ENCODE measurements around the gene ZHX3. TPM values are rescaled to one million over a fixed set of nuclear protein-coding genes. Genes with fewer than 3 reads are reported as not detected.

The ZHX3 gene
- polyA plus RNA-seq, 2 donors = 6.6 to 9.6 TPM

DNA sequence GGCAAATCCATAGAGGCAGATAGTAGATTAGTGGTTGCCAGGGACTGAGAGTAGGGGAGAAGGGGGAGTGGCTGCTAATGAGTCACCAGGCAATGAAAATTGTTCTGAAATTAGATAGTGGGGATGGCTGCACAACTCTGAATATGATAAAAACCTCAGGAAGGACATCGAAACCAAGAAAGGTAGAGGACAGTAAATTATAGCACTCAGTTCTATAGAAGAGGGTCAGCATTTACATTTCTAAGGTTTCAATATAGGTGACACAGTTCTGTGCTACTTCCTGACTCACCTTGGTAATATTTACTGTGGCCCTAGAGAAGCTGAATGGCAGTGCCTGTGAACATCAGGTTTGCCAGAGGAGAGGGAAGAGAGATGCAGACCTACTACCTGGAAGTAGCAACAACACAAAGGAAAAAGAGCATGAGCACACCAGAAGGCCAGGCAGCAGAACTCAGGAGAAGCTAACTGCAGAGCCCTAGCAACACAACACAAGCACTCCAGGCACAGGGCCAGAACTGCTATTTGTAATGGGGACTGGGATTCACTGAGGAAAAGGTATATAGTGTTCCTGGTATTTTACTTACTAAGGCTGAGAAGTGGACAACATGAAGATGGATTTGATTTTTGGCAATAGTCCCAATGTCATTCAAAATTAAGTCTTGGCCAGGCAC lies 104.2 kb downstream of the ZHX3 start:
- H3K27ac ChIP-seq (ENCODE audit: low read depth in 2 of 2, low read length in 1 of 2) = no peak overlapping the region
- H3K27me3 ChIP-seq (ENCODE audit: control insufficient read depth in 1 of 2, insufficient read depth in 2 of 2, low read length in 2 of 2) = no peaks in the 10 kb centered on the region
- H3K4me3 ChIP-seq (ENCODE audit: low read depth in 1 of 2, low read length in 2 of 2) = no peak overlapping the region
- H3K4me1 ChIP-seq (ENCODE audit: control insufficient read depth in 2 of 2, insufficient read depth in 2 of 2, low read length in 1 of 2) = no peaks in the 10 kb centered on the region
- H3K36me3 ChIP-seq (ENCODE audit: control insufficient read depth in 2 of 2, insufficient read depth in 2 of 2, low read length in 1 of 2) = no peaks in the 10 kb centered on the region
- H3K9me3 ChIP-seq (ENCODE audit: control insufficient read depth in 2 of 2, insufficient read depth in 1 of 2, low read depth in 1 of 2, low read length in 1 of 2) = no peaks in the 10 kb centered on the region
- 87 to 93% methylated on average over 1 of the region's 1 CpG for WGBS, 2 donors

DNA sequence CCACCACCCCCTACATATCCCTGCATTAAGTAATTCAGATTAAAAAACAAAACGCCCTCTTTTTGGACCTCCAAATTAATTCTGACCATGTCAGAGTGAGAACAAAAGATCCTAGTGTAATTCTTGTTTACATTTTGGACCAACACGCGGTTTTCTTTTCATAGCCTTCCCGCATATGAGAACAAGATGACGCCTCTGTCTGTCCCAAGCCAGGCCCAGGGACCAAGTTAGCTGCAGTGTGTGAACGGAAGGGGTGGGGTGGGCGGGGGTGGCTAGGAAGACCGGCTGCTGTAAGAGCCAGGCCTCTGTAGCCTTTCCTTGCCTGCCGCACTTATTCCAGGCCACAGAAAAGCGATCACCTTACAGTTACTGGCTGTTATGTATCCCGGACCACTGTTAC lies 112.2 kb downstream of the ZHX3 start:
- H3K36me3 ChIP-seq (ENCODE audit: control insufficient read depth in 2 of 2, insufficient read depth in 2 of 2, low read length in 1 of 2) = peaks cover 5 to 8% of the 10 kb centered on the region in 2 donors
- no peaks in the 10 kb centered on the region for H3K27me3 ChIP-seq (ENCODE audit: control insufficient read depth in 1 of 2, insufficient read depth in 2 of 2, low read length in 2 of 2)
- WGBS, 2 donors = 80 to 84% methylated on average over 11 of the region's 11 CpGs
- peak overlapping the region in 1 of 2 donors; percentile 21 for H3K27ac ChIP-seq (ENCODE audit: low read depth in 2 of 2, low read length in 1 of 2)
- H3K4me3 ChIP-seq (ENCODE audit: low read depth in 1 of 2, low read length in 2 of 2) = no peak overlapping the region
- H3K4me1 ChIP-seq (ENCODE audit: control insufficient read depth in 2 of 2, insufficient read depth in 2 of 2, low read length in 1 of 2) = peaks cover 0 to 2% of the 10 kb centered on the region in 2 donors
- H3K9me3 ChIP-seq (ENCODE audit: control insufficient read depth in 2 of 2, insufficient read depth in 1 of 2, low read depth in 1 of 2, low read length in 1 of 2) = no peaks in the 10 kb centered on the region

DNA sequence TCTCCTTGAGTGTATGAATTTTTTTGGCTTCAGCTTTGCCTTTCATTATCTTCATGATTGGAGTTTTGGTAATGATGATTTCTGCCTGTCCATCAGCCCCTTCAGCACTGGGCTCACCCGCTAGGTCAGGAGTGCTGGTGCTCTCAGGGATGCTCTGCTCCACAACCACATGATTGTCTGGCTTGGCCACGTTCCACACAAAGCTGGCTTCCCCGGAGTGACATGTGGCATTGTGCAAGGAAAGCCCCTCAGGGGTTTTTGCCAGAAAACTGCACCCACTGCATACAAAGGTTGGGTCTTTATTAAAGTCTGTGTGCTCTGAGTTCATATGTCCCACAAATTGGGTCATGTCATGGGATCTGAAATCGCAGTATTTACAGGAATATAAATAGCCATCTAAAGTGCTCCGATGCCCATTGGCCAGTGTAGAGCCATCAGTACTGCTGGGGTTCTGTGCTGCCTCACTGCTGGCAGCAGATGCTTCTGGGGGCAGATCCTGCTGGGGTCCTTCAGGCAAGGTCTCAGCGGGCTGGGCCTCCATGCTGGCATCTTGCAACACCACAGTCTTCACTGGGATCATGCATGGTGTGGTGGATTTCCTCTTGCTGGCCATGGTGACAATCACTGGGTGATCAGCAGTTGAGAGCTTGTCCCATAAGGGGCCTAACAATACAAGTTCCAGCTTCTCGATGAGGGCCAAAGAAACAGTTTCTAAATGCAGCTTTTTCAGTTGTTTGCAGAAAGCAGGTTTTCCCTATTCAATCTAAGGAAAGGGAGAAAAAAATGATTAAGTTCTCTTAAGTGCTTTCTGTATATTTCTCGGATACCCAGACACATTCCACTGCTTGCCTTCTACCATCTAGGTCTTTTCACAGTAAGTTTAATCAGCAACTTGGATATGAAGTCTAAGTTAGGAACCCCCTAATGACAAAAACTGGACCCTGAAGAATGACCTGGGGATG lies 112.9 kb downstream of the ZHX3 start:
- Histone ChIP-seq H3K27me3 (ENCODE audit: control insufficient read depth in 1 of 2, insufficient read depth in 2 of 2, low read length in 2 of 2) (no peaks in the 10 kb centered on the region), H3K9me3 (ENCODE audit: control insufficient read depth in 2 of 2, insufficient read depth in 1 of 2, low read depth in 1 of 2, low read length in 1 of 2) (peaks cover 0 to under 1% of the 10 kb centered on the region in 2 donors), H3K27ac (ENCODE audit: low read depth in 2 of 2, low read length in 1 of 2) (no peak overlapping the region), H3K36me3 (ENCODE audit: control insufficient read depth in 2 of 2, insufficient read depth in 2 of 2, low read length in 1 of 2) (peaks cover 5 to 8% of the 10 kb centered on the region in 2 donors), H3K4me1 (ENCODE audit: control insufficient read depth in 2 of 2, insufficient read depth in 2 of 2, low read length in 1 of 2) (peaks cover 0 to 2% of the 10 kb centered on the region in 2 donors), H3K4me3 (ENCODE audit: low read depth in 1 of 2, low read length in 2 of 2) (no peak overlapping the region)
- 91 to 94% methylated on average over 8 of the region's 8 CpGs for WGBS, 2 donors

DNA sequence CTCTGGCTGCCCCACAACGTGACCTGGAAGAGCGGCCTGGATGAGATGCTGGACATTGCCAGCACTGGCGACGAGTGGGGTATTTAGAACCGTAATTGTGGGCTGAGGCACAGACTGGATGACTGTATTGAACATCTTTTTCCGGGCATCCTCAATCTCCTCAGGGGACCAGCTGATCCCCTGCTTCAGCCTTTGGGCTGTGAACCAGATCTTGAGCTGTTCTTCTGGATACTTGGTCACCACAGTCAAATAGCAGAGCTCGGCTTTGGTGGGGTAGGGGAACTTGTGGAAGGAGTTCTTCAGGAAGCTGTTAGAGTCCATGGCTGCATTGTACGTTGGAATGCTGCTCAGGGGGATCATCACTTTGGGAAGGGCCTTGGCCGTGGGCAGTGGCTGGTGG lies 113.9 kb downstream of the ZHX3 start:
- peaks cover 5 to 8% of the 10 kb centered on the region in 2 donors for H3K36me3 ChIP-seq (ENCODE audit: control insufficient read depth in 2 of 2, insufficient read depth in 2 of 2, low read length in 1 of 2)

DNA sequence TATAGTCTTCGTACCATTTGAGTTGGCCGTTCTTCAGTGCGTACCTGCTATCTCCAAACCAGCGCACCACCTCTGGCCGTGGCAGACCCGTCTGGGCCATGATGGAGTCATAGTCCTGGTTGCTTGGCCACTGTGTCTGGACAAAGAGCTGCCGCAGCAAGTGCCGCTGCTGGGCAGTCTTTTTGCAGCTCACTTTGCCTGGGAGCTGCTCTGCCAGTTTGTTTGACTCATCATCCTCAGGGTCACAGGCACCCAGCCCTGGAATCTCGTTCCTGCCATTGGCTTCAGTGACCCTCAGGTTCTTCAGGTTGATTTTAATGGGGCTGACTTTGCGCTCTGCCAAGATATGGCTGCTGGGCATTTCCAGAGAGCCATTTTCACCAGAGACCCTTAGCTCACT lies 115.1 kb downstream of the ZHX3 start:
- peaks cover 0 to 2% of the 10 kb centered on the region in 2 donors for H3K4me1 ChIP-seq (ENCODE audit: control insufficient read depth in 2 of 2, insufficient read depth in 2 of 2, low read length in 1 of 2)
- H3K4me3 ChIP-seq (ENCODE audit: low read depth in 1 of 2, low read length in 2 of 2) = no peak overlapping the region
- peaks cover 5 to 8% of the 10 kb centered on the region in 2 donors for H3K36me3 ChIP-seq (ENCODE audit: control insufficient read depth in 2 of 2, insufficient read depth in 2 of 2, low read length in 1 of 2)
- H3K27ac ChIP-seq (ENCODE audit: low read depth in 2 of 2, low read length in 1 of 2) = no peak overlapping the region
- no peaks in the 10 kb centered on the region for H3K27me3 ChIP-seq (ENCODE audit: control insufficient read depth in 1 of 2, insufficient read depth in 2 of 2, low read length in 2 of 2)
- H3K9me3 ChIP-seq (ENCODE audit: control insufficient read depth in 2 of 2, insufficient read depth in 1 of 2, low read depth in 1 of 2, low read length in 1 of 2) = peaks cover 0 to 2% of the 10 kb centered on the region in 2 donors
- 96 to 97% methylated on average over 10 of the region's 10 CpGs for WGBS, 2 donors

More for the DNA sequence above, 113.9 kb downstream of the ZHX3 start:
- H3K27me3 ChIP-seq (ENCODE audit: control insufficient read depth in 1 of 2, insufficient read depth in 2 of 2, low read length in 2 of 2) = no peaks in the 10 kb centered on the region
- peaks cover 0 to 2% of the 10 kb centered on the region in 2 donors for H3K9me3 ChIP-seq (ENCODE audit: control insufficient read depth in 2 of 2, insufficient read depth in 1 of 2, low read depth in 1 of 2, low read length in 1 of 2)
- H3K4me3 ChIP-seq (ENCODE audit: low read depth in 1 of 2, low read length in 2 of 2) = no peak overlapping the region
- no peak overlapping the region for H3K27ac ChIP-seq (ENCODE audit: low read depth in 2 of 2, low read length in 1 of 2)
- WGBS, 2 donors = 95 to 98% methylated on average over 9 of the region's 9 CpGs
- peaks cover 0 to 2% of the 10 kb centered on the region in 2 donors for H3K4me1 ChIP-seq (ENCODE audit: control insufficient read depth in 2 of 2, insufficient read depth in 2 of 2, low read length in 1 of 2)

DNA sequence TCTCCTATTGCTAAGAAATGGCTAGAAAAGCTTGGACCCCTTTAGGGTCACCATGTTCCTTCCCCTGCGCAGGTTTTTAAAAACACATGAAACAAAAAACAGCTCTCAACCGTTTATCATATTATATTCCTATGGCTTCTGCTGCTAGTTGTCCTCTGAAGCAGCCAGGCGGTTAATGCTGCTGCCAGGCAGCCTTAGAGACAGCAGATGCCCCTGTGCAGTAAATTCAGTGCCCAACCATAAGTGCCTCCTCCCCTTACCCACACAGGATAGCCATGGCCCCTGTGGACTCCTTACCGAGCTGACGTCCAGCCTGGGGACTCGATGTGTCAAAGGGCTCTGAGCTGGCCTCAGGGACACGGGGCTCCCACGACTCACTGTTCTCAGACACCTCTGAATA lies 115.8 kb downstream of the ZHX3 start:
- no peak overlapping the region for H3K4me3 ChIP-seq (ENCODE audit: low read depth in 1 of 2, low read length in 2 of 2)
- H3K36me3 ChIP-seq (ENCODE audit: control insufficient read depth in 2 of 2, insufficient read depth in 2 of 2, low read length in 1 of 2) = peaks cover 5 to 8% of the 10 kb centered on the region in 2 donors
- peaks cover 0 to 2% of the 10 kb centered on the region in 2 donors for H3K9me3 ChIP-seq (ENCODE audit: control insufficient read depth in 2 of 2, insufficient read depth in 1 of 2, low read depth in 1 of 2, low read length in 1 of 2)
- H3K27me3 ChIP-seq (ENCODE audit: control insufficient read depth in 1 of 2, insufficient read depth in 2 of 2, low read length in 2 of 2) = no peaks in the 10 kb centered on the region
- H3K4me1 ChIP-seq (ENCODE audit: control insufficient read depth in 2 of 2, insufficient read depth in 2 of 2, low read length in 1 of 2) = peaks cover 0 to 2% of the 10 kb centered on the region in 2 donors
- 95 to 96% methylated on average over 8 of the region's 8 CpGs for WGBS, 2 donors
- H3K27ac ChIP-seq (ENCODE audit: low read depth in 2 of 2, low read length in 1 of 2) = no peak overlapping the region

DNA sequence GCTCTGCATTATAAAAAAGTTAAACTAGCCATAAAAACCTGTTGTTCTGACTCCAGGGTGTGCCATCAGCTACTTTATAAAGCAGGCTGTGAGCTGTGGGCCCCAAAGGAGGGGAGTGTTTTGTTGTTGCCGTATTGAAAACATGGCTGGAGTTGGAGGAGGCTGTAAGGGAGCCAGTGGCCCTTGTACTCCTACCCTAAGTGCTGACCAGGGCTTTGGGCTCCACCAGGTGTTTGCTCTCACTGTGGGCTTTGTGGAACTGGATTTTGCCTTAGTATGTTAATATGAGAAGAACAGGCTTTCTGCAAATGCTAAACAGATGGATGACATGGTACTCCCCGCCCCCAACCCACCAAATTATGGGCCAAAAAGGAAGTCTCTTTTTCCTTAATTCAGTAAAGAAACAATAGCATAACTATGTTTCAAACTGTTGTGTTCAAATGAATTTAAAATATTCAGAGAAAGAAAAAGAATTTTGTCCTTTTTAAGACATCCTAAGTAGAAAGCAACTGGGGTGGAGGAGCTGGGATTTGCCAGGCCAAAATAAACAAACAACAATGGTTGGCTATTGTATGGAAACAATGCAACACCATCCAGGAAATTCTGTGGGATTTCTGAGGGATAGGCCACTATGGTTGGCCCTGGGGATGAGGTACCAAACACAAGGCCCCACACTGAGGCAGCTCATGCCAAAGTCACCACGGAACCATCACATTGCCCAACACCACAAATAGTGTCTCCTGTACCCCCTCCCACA lies 116.9 kb downstream of the ZHX3 start:
- H3K36me3 ChIP-seq (ENCODE audit: control insufficient read depth in 2 of 2, insufficient read depth in 2 of 2, low read length in 1 of 2) = peaks cover 5 to 8% of the 10 kb centered on the region in 2 donors
- H3K27ac ChIP-seq (ENCODE audit: low read depth in 2 of 2, low read length in 1 of 2) = no peak overlapping the region
- H3K27me3 ChIP-seq (ENCODE audit: control insufficient read depth in 1 of 2, insufficient read depth in 2 of 2, low read length in 2 of 2) = no peaks in the 10 kb centered on the region
- H3K4me1 ChIP-seq (ENCODE audit: control insufficient read depth in 2 of 2, insufficient read depth in 2 of 2, low read length in 1 of 2) = peaks cover 0 to 2% of the 10 kb centered on the region in 2 donors
- WGBS, 2 donors = 87 to 90% methylated on average over 3 of the region's 3 CpGs
- H3K4me3 ChIP-seq (ENCODE audit: low read depth in 1 of 2, low read length in 2 of 2) = no peak overlapping the region
- H3K9me3 ChIP-seq (ENCODE audit: control insufficient read depth in 2 of 2, insufficient read depth in 1 of 2, low read depth in 1 of 2, low read length in 1 of 2) = peaks cover 0 to 2% of the 10 kb centered on the region in 2 donors

DNA sequence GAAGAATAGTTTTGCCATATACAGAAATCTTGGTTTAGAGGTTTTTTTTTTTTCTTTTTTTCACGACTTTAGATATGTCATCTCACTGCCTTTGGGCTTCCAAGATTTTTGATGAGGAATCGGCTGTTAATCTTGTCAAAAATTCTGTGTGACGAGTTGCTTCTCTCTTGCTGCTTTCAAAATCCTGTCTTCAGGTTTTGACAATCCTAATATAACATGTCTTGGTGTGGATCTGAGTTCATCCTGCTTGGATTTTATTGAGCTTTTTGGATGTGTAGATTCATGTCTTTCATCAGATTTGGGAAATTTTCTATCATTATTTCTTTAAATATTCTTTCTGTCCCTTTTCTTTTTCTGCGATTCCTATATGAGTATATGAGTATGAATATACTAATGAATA lies 119.1 kb downstream of the ZHX3 start:
- Histone ChIP-seq H3K27ac (ENCODE audit: low read depth in 2 of 2, low read length in 1 of 2) (no peak overlapping the region), H3K4me3 (ENCODE audit: low read depth in 1 of 2, low read length in 2 of 2) (no peak overlapping the region), H3K9me3 (ENCODE audit: control insufficient read depth in 2 of 2, insufficient read depth in 1 of 2, low read depth in 1 of 2, low read length in 1 of 2) (peaks cover 0 to 2% of the 10 kb centered on the region in 2 donors), H3K4me1 (ENCODE audit: control insufficient read depth in 2 of 2, insufficient read depth in 2 of 2, low read length in 1 of 2) (peaks cover 0 to 2% of the 10 kb centered on the region in 2 donors), H3K27me3 (ENCODE audit: control insufficient read depth in 1 of 2, insufficient read depth in 2 of 2, low read length in 2 of 2) (no peaks in the 10 kb centered on the region), H3K36me3 (ENCODE audit: control insufficient read depth in 2 of 2, insufficient read depth in 2 of 2, low read length in 1 of 2) (peaks cover 0 to 3% of the 10 kb centered on the region in 2 donors)
- 96 to 97% methylated on average over 4 of the region's 4 CpGs for WGBS, 2 donors

DNA sequence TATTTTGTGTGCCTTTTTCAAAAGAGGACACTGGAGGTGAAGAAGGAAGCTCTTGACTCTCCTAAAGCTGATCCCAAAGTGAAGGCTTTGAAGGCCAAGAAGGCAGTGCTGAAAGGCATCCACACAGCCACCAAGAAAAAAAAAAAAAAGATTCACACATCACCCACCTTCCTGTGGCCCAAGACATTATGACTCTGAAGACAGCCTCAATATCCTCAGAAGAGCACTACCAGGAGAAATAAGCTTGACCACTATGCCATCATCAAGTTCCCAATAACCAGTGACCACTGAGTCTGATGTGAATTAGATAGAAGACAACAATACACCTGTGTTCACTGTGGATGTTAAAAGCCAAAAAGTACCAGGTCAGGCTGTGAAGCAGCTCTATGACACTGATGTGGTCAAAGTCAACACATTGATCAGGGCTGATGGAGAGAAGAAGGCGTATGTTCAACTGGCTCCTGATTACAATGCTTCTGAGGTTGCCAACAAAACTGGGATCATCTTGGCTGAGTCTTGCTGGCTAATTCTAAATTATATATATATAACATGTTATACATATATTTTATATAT lies 120.8 kb downstream of the ZHX3 start:
- H3K4me3 ChIP-seq (ENCODE audit: low read depth in 1 of 2, low read length in 2 of 2) = no peak overlapping the region
- WGBS, 2 donors = 98 to 100% methylated on average over 1 of the region's 1 CpG
- H3K36me3 ChIP-seq (ENCODE audit: control insufficient read depth in 2 of 2, insufficient read depth in 2 of 2, low read length in 1 of 2) = peaks cover 0 to under 1% of the 10 kb centered on the region in 2 donors
- peaks cover 0 to 2% of the 10 kb centered on the region in 2 donors for H3K4me1 ChIP-seq (ENCODE audit: control insufficient read depth in 2 of 2, insufficient read depth in 2 of 2, low read length in 1 of 2)
- no peaks in the 10 kb centered on the region for H3K27me3 ChIP-seq (ENCODE audit: control insufficient read depth in 1 of 2, insufficient read depth in 2 of 2, low read length in 2 of 2)
- H3K9me3 ChIP-seq (ENCODE audit: control insufficient read depth in 2 of 2, insufficient read depth in 1 of 2, low read depth in 1 of 2, low read length in 1 of 2) = peaks cover 0 to 11% of the 10 kb centered on the region in 2 donors
- no peak overlapping the region for H3K27ac ChIP-seq (ENCODE audit: low read depth in 2 of 2, low read length in 1 of 2)
